ENCODE data around the gene MADD. TPM values are rescaled to one million over a fixed set of nuclear protein-coding genes. Genes with fewer than 3 reads are reported as not detected.
A peak's percentile ranks its signal among the peaks of the same experiment; 100 is the strongest.

The MADD gene
- total and polyA plus RNA-seq, 10 of the 15 experiments (the other 5 are each of a cell fraction or from before 2014, with no cell fraction given), result 0.47 to 35.4 (median 17.6) TPM

GRCh38 chr11:47328449-47329390, 58.8 kb downstream of the MADD start:
- intact Hi-C loops (cut with micrococcal nuclease; ENCODE audit: unreplicated experiment) (loop anchor here (10.0 kb wide), 1 partner anchor 76 kb away; the partner anchor contains the start of gene SLC39A13), in situ Hi-C loops (cut with MboI) (no loop called here)
- no peak overlapping the region for H3K4me2 ChIP-seq (ENCODE audit: control insufficient read depth, insufficient read depth)
- ChIA-PET RAD21 (ENCODE audit: unreplicated experiment) (interaction anchor here (1.0 kb wide), 1 partner anchor 82 kb away, joined by 4 read pairs; no protein-coding TSS in a partner anchor), POLR2A (interaction anchor here (0.9 kb wide), 1 partner anchor 48 kb away, joined by 3 read pairs; no protein-coding TSS in a partner anchor), CTCF (interaction anchor here (1.2 to 1.6 kb wide), 2 partner anchors 45 to 78 kb away, joined by 4 to 10 read pairs; no protein-coding TSS in a partner anchor), SMC1A (ENCODE audit: uncharacterized antibody, unreplicated experiment) (interaction anchor here (0.6 to 1.2 kb wide), 3 partner anchors 14 to 84 kb away, joined by 3 read pairs; no protein-coding TSS in a partner anchor)
- no peak overlapping the region for H3K9ac ChIP-seq (ENCODE audit: control insufficient read depth, insufficient read depth, low read length)
- H3K27ac ChIP-seq (ENCODE audit: control insufficient read depth, insufficient read depth), result peak overlapping the region; percentile 33; the same call in 1 of the 2 replicates
- no peak overlapping the region for H3K4me3 ChIP-seq
- WGBS (ENCODE audit: insufficient coverage, insufficient replicate concordance, low lambda C conversion rate, missing lambda C conversion rate), result 64% methylated on average over 29 of the region's 29 CpGs
- H3K4me1 ChIP-seq (ENCODE audit: control insufficient read depth, insufficient read depth, low read length), result peaks cover 12% of the 10 kb centered on the region
- H3K79me2 ChIP-seq (ENCODE audit: control insufficient read depth, insufficient read depth, low read length), result no peaks in the 10 kb centered on the region
- ATAC-seq, result peak; percentile 88
- H3K9me3 ChIP-seq (replicated peaks; ENCODE audit: control insufficient read depth, insufficient read depth, low read length), result no peaks in the 10 kb centered on the region
- H2AFZ ChIP-seq (ENCODE audit: control insufficient read depth, low read depth, low read length), result no peak overlapping the region
- peaks cover 14 to 18% of the 10 kb centered on the region in 2 experiments for H3K36me3 ChIP-seq (ENCODE audit: control insufficient read depth in 2 of 2, insufficient read depth in 2 of 2, low read length in 1 of 2)
- H4K20me1 ChIP-seq (ENCODE audit: control insufficient read depth, insufficient read depth), result no peaks in the 10 kb centered on the region
- no TSS peak for BruUV-seq (replicated peaks)
- FAIRE-seq, result no peak
- H3K27me3 ChIP-seq (replicated peaks in 1 of 2; ENCODE audit: control insufficient read depth in 2 of 2, insufficient read depth in 2 of 2, low read length in 1 of 2), result no peaks in the 10 kb centered on the region
- peak; percentile 25 for DNase-seq (ENCODE audit: low read depth, low spot score)
- TF ChIP-seq RBBP5 (conservative IDR thresholded peaks at IDR 0.05) (no peak), NRF1 (conservative IDR thresholded peaks at IDR 0.05; ENCODE audit: low read depth, low read length) (no peak), POLR2AphosphoS5 (IDR thresholded peaks at IDR 0.05; ENCODE audit: low read length) (no peak), ZSCAN29 (IDR thresholded peaks at IDR 0.05) (no peak), TCF7 (IDR thresholded peaks at IDR 0.05; ENCODE audit: borderline replicate concordance) (no peak), CEBPZ (IDR thresholded peaks at IDR 0.05; ENCODE audit: low read depth, low read length) (no peak), STAT3 (IDR thresholded peaks at IDR 0.05; ENCODE audit: low read depth, low read length) (no peak), CREB1 (IDR thresholded peaks at IDR 0.05; ENCODE audit: low read depth) (no peak), ZNF207 (IDR thresholded peaks at IDR 0.05; ENCODE audit: borderline replicate concordance) (no peak), CREM (IDR thresholded peaks at IDR 0.05; ENCODE audit: low read depth) (no peak), BRCA1 (IDR thresholded peaks at IDR 0.05; ENCODE audit: low read depth, low read length) (no peak), BCL3 (IDR thresholded peaks at IDR 0.05; ENCODE audit: borderline replicate concordance, insufficient read depth, low read depth, low read length, poor library complexity, severe bottlenecking) (no peak), RUNX3 (IDR thresholded peaks at IDR 0.05; ENCODE audit: low read length) (0 out of 2 replicates have a peak, but pooled peaks have one; percentile 9), SUPT20H (IDR thresholded peaks at IDR 0.05; ENCODE audit: borderline replicate concordance, control insufficient read depth, low read depth, low read length) (no peak), ZBED1 (IDR thresholded peaks at IDR 0.05; ENCODE audit: borderline replicate concordance) (no peak), IKZF1 (conservative IDR thresholded peaks at IDR 0.05) (0 out of 2 replicates have a peak, but pooled peaks have one; percentile 32), MLLT1 (IDR thresholded peaks at IDR 0.05) (no peak), HDAC6 (IDR thresholded peaks at IDR 0.05; ENCODE audit: unreplicated experiment) (no peak)

All from GM12878 (cell line).